Keratinocyte (primary cell): ENCODE data around the gene PRPF8.

Experiments
- CTCF ChIP-seq, 3 experiments: IDR thresholded peaks in 1 of 3; conservative IDR thresholded peaks in 1 of 3; optimal IDR thresholded peaks in 1 of 3; 2 replicates in 2 of 3; 3 replicates in 1 of 3; pipeline versions ENCODE3 to v1.5.1; 2011; ENCODE audit warnings: low read length in 3 of 3, mild to moderate bottlenecking in 3 of 3, moderate library complexity in 2 of 3, control low read depth in 1 of 3, inconsistent platforms in 1 of 3; ENCODE audit not compliant: insufficient read depth in 2 of 3; ENCODE audit errors: extremely low read depth in 1 of 3
- EZH2 ChIP-seq: IDR thresholded peaks from one replicate; pipeline ENCODE4 v1.6.1; 2012; ENCODE audit warnings: inconsistent platforms, mild to moderate bottlenecking, low read length, moderate library complexity

- TF ChIP-seq CTCF (optimal IDR thresholded peaks at IDR 0.05 in 1 of 3, IDR thresholded peaks at IDR 0.05 in 1 of 3, conservative IDR thresholded peaks at IDR 0.05 in 1 of 3; ENCODE audit: extremely low read depth in 1 of 3, insufficient read depth in 2 of 3, low read length in 3 of 3) (no peak), EZH2 (no peak)
Measured at GRCh38 chr17:1640329-1641064, 44.2 kb downstream of the PRPF8 start.
